ENCODE measurements around the gene ASAP2.
A peak's percentile ranks its signal among the peaks of the same experiment; 100 is the strongest.

The ASAP2 gene

GRCh38 chr2:9200633-9201015 lies 6.0 kb upstream of the ASAP2 start:
- no peaks in the 10 kb centered on the region for H3K9me3 Mint-ChIP-seq
- no peaks in the 10 kb centered on the region for H3K36me3 Mint-ChIP-seq (ENCODE audit: low read depth)
- no peak overlapping the region for H3K4me3 Mint-ChIP-seq
- H3K4me1 Mint-ChIP-seq (ENCODE audit: low read depth): no peaks in the 10 kb centered on the region
- H3K27ac Mint-ChIP-seq: no peak overlapping the region
- peaks cover 60% of the 10 kb centered on the region for H3K27me3 Mint-ChIP-seq

- Mint-ChIP-seq H3K27me3 (peaks cover 62% of the 10 kb centered on the region), H3K36me3 (ENCODE audit: low read depth) (no peaks in the 10 kb centered on the region), H3K4me1 (ENCODE audit: low read depth) (no peaks in the 10 kb centered on the region), H3K4me3 (no peak overlapping the region), H3K27ac (no peak overlapping the region), H3K9me3 (no peaks in the 10 kb centered on the region)
These were observed 5.3 kb upstream of the ASAP2 start for GRCh38 chr2:9201185-9201891.

GRCh38 chr2:9203006-9203405 lies 3.6 kb upstream of the ASAP2 start:
- Mint-ChIP-seq H3K4me3 (no peak overlapping the region), H3K27me3 (peaks cover 55% of the 10 kb centered on the region), H3K27ac (no peak overlapping the region)

GRCh38 chr2:9203876-9204275 lies 2.7 kb upstream of the ASAP2 start:
- Mint-ChIP-seq H3K4me1 (ENCODE audit: low read depth) (no peaks in the 10 kb centered on the region), H3K27ac (no peak overlapping the region), H3K4me3 (no peak overlapping the region), H3K27me3 (peaks cover 58% of the 10 kb centered on the region), H3K36me3 (ENCODE audit: low read depth) (no peaks in the 10 kb centered on the region), H3K9me3 (no peaks in the 10 kb centered on the region)

More at GRCh38 chr2:9203006-9203405, 3.6 kb upstream of the ASAP2 start:
- Mint-ChIP-seq H3K4me1 (ENCODE audit: low read depth) (no peaks in the 10 kb centered on the region), H3K9me3 (no peaks in the 10 kb centered on the region), H3K36me3 (ENCODE audit: low read depth) (no peaks in the 10 kb centered on the region)

- no peaks in the 10 kb centered on the region for H3K9me3 Mint-ChIP-seq
- no peak overlapping the region for H3K27ac Mint-ChIP-seq
- H3K4me1 Mint-ChIP-seq (ENCODE audit: low read depth): no peaks in the 10 kb centered on the region
- peaks cover 61% of the 10 kb centered on the region for H3K27me3 Mint-ChIP-seq
- no peaks in the 10 kb centered on the region for H3K36me3 Mint-ChIP-seq (ENCODE audit: low read depth)
- H3K4me3 Mint-ChIP-seq: no peak overlapping the region
These were observed 1.7 kb upstream of the ASAP2 start for GRCh38 chr2:9204939-9205338.

- H3K36me3 Mint-ChIP-seq (ENCODE audit: low read depth): no peaks in the 10 kb centered on the region
- H3K9me3 Mint-ChIP-seq: no peaks in the 10 kb centered on the region
- no peaks in the 10 kb centered on the region for H3K4me1 Mint-ChIP-seq (ENCODE audit: low read depth)
- peak overlapping the region; percentile 67 for H3K4me3 Mint-ChIP-seq
- no peak overlapping the region for H3K27ac Mint-ChIP-seq
- peaks cover 63% of the 10 kb centered on the region for H3K27me3 Mint-ChIP-seq
These were observed 1.1 kb upstream of the ASAP2 start for GRCh38 chr2:9205486-9205885.

GRCh38 chr2:9206991-9207640 lies 504 bp downstream of the ASAP2 start:
- Mint-ChIP-seq H3K4me1 (ENCODE audit: low read depth) (no peaks in the 10 kb centered on the region), H3K36me3 (ENCODE audit: low read depth) (no peaks in the 10 kb centered on the region), H3K4me3 (peak overlapping the region; percentile 49), H3K9me3 (no peaks in the 10 kb centered on the region), H3K27me3 (peaks cover 62% of the 10 kb centered on the region), H3K27ac (no peak overlapping the region)

GRCh38 chr2:9207641-9208311 lies 1.2 kb downstream of the ASAP2 start:
- H3K4me1 Mint-ChIP-seq (ENCODE audit: low read depth): no peaks in the 10 kb centered on the region
- peak overlapping the region; percentile 63 for H3K4me3 Mint-ChIP-seq
- H3K27ac Mint-ChIP-seq: no peak overlapping the region

GRCh38 chr2:9208875-9209274 lies 2.3 kb downstream of the ASAP2 start:
- Mint-ChIP-seq H3K27ac (no peak overlapping the region), H3K36me3 (ENCODE audit: low read depth) (no peaks in the 10 kb centered on the region), H3K27me3 (peaks cover 58% of the 10 kb centered on the region), H3K4me3 (no peak overlapping the region), H3K4me1 (ENCODE audit: low read depth) (no peaks in the 10 kb centered on the region), H3K9me3 (no peaks in the 10 kb centered on the region)

More at GRCh38 chr2:9207641-9208311, 1.2 kb downstream of the ASAP2 start:
- Mint-ChIP-seq H3K36me3 (ENCODE audit: low read depth) (no peaks in the 10 kb centered on the region), H3K9me3 (no peaks in the 10 kb centered on the region), H3K27me3 (peaks cover 59% of the 10 kb centered on the region)

GRCh38 chr2:9210030-9210429 lies 3.4 kb downstream of the ASAP2 start:
- H3K9me3 Mint-ChIP-seq: no peaks in the 10 kb centered on the region
- H3K4me3 Mint-ChIP-seq: no peak overlapping the region
- H3K27me3 Mint-ChIP-seq: peaks cover 50% of the 10 kb centered on the region
- no peaks in the 10 kb centered on the region for H3K4me1 Mint-ChIP-seq (ENCODE audit: low read depth)
- H3K36me3 Mint-ChIP-seq (ENCODE audit: low read depth): no peaks in the 10 kb centered on the region
- no peak overlapping the region for H3K27ac Mint-ChIP-seq

- Mint-ChIP-seq H3K9me3 (no peaks in the 10 kb centered on the region), H3K27ac (no peak overlapping the region), H3K4me1 (ENCODE audit: low read depth) (no peaks in the 10 kb centered on the region), H3K36me3 (ENCODE audit: low read depth) (no peaks in the 10 kb centered on the region), H3K27me3 (peaks cover 40% of the 10 kb centered on the region), H3K4me3 (no peak overlapping the region)
These were observed 4.9 kb downstream of the ASAP2 start for GRCh38 chr2:9211496-9211895.

GRCh38 chr2:9212010-9212635 lies 5.5 kb downstream of the ASAP2 start:
- Mint-ChIP-seq H3K27me3 (peaks cover 41% of the 10 kb centered on the region), H3K4me3 (no peak overlapping the region), H3K9me3 (no peaks in the 10 kb centered on the region), H3K36me3 (ENCODE audit: low read depth) (no peaks in the 10 kb centered on the region), H3K27ac (no peak overlapping the region), H3K4me1 (ENCODE audit: low read depth) (no peaks in the 10 kb centered on the region)

- no peaks in the 10 kb centered on the region for H3K9me3 Mint-ChIP-seq
- no peaks in the 10 kb centered on the region for H3K4me1 Mint-ChIP-seq (ENCODE audit: low read depth)
- peaks cover 41% of the 10 kb centered on the region for H3K27me3 Mint-ChIP-seq
- H3K36me3 Mint-ChIP-seq (ENCODE audit: low read depth): no peaks in the 10 kb centered on the region
- H3K27ac Mint-ChIP-seq: no peak overlapping the region
- H3K4me3 Mint-ChIP-seq: no peak overlapping the region
These were observed 6.2 kb downstream of the ASAP2 start for GRCh38 chr2:9212661-9213411.

- Mint-ChIP-seq H3K36me3 (ENCODE audit: low read depth) (no peaks in the 10 kb centered on the region), H3K9me3 (no peaks in the 10 kb centered on the region), H3K27me3 (peaks cover 34% of the 10 kb centered on the region), H3K27ac (no peak overlapping the region), H3K4me3 (no peak overlapping the region), H3K4me1 (ENCODE audit: low read depth) (no peaks in the 10 kb centered on the region)
These were observed 7.0 kb downstream of the ASAP2 start for GRCh38 chr2:9213477-9214051.
